CD4-positive, alpha-beta T cell (primary cell): ENCODE measurements around the gene SLC12A5. TPM values are rescaled to one million over a fixed set of nuclear protein-coding genes. Genes with fewer than 3 reads are reported as not detected.

ENCODE experiments used
- ATAC-seq: fragments of 200-7000 bp; cut with Tn5 transposase; one replicate; pipeline ENCODE4 v1.10.0; 2022; ENCODE audit warnings: mild to moderate bottlenecking; ENCODE audit not compliant: poor library complexity
- CTCF ChIA-PET: fragments of 350-600 bp; sonication (Branson Sonifier 250); formaldehyde crosslinking; loops from one replicate; lab custom pipeline; 2021; ENCODE audit warnings: antibody characterized with exemption, inconsistent platforms; lab: Charles Lee
- POLR2A ChIA-PET: fragments of 350-600 bp; sonication (Branson Sonifier 250); formaldehyde crosslinking; loops from one replicate; lab custom pipeline; 2021; ENCODE audit warnings: antibody characterized with exemption, inconsistent platforms; lab: Charles Lee
- DNase-seq, 14 experiments: peaks; one replicate each; pipeline ENCODE4 v3.0.0-alpha.2; 2013 to 2020; ENCODE audit warnings: mixed read lengths in 2 of 14
- H3K27ac ChIP-seq, 2 donors: one replicate each; pipeline versions ENCODE4 v1.5.1 to v1.7.0; 2013; ENCODE audit warnings: low read length in 2 of 2, low read depth in 1 of 2, mild to moderate bottlenecking in 1 of 2
- H3K27me3 ChIP-seq, 2 experiments: 1 replicate in 1 of 2; 2 replicates in 1 of 2; pipeline versions ENCODE4 v1.6.1 to v1.7.0; 2013; ENCODE audit warnings: low read length in 2 of 2, control low read depth in 1 of 2, mild to moderate bottlenecking in 1 of 2, moderate library complexity in 1 of 2; ENCODE audit not compliant: insufficient read depth in 2 of 2, control insufficient read depth in 1 of 2
- H3K36me3 ChIP-seq: one replicate; pipeline ENCODE4 v1.6.1; 2013; ENCODE audit warnings: low read length, control low read depth; ENCODE audit not compliant: insufficient read depth
- H3K4me1 ChIP-seq: one replicate; pipeline ENCODE4 v1.6.1; 2013; ENCODE audit warnings: low read length, control low read depth; ENCODE audit not compliant: insufficient read depth
- H3K4me3 ChIP-seq: one replicate; pipeline ENCODE4 v1.5.1; 2013; ENCODE audit warnings: mild to moderate bottlenecking, low read length, moderate library complexity
- H3K9me3 ChIP-seq, 2 experiments: 1 replicate in 1 of 2; 2 replicates in 1 of 2; pipeline versions ENCODE4 v1.6.1 to v1.7.0; 2013; ENCODE audit warnings: low read length in 2 of 2, mild to moderate bottlenecking in 2 of 2, control low read depth in 1 of 2, moderate library complexity in 1 of 2; ENCODE audit not compliant: control insufficient read depth in 1 of 2, insufficient read depth in 1 of 2
- H3K27ac Mint-ChIP-seq: one replicate; pipeline ENCODE4 v1.8.0; 2020; ENCODE audit warnings: mixed read lengths
- H3K27me3 Mint-ChIP-seq: one replicate; pipeline ENCODE4 v1.8.0; 2021; ENCODE audit warnings: mixed read lengths
- H3K36me3 Mint-ChIP-seq: one replicate; pipeline ENCODE4 v1.8.0; 2021; ENCODE audit warnings: low read depth, mixed read lengths
- H3K4me1 Mint-ChIP-seq: one replicate; pipeline ENCODE4 v1.8.0; 2021; ENCODE audit warnings: low read depth, mixed read lengths
- H3K4me3 Mint-ChIP-seq: one replicate; pipeline ENCODE4 v1.8.0; 2020; ENCODE audit warnings: mild to moderate bottlenecking, mixed read lengths
- H3K9me3 Mint-ChIP-seq: one replicate; pipeline ENCODE4 v1.8.0; 2020; ENCODE audit warnings: mixed read lengths
- CTCF ChIP-seq: fragments of 200-600 bp; IDR thresholded peaks from one replicate; pipeline ENCODE4 v1.8.0; 2022; ENCODE audit warnings: antibody characterized with exemption, mild to moderate bottlenecking
- intact Hi-C, 2 experiments: fragments of 100-400 bp; cut with DNase I in 1 of 2; cut with micrococcal nuclease in 1 of 2; formaldehyde crosslinking; loops; one replicate each; pipeline versions ENCODE4 v1.15.1 to v1.9.0; 2023 to 2025; cut with DNase I, micrococcal nuclease
- total RNA-seq, 174 experiments: library from RNA in 2 of 174; stranded (reverse) in 2 of 174; gene quantifications; one replicate each; pipeline ENCODE4 v1.2.3 and lab custom pipeline; 2021 to 2026

SLC12A5 gene
- total RNA-seq, 2 experiments from 2014 or later, result 1.3 to 2.4 TPM

- Mint-ChIP-seq H3K4me3 (no peak overlapping the region), H3K9me3 (no peaks in the 10 kb centered on the region), H3K36me3 (peaks cover 41% of the 10 kb centered on the region), H3K4me1 (peaks cover 62% of the 10 kb centered on the region), H3K27ac (no peak overlapping the region), H3K27me3 (no peaks in the 10 kb centered on the region)
- ChIA-PET POLR2A (no interaction called here), CTCF (no interaction called here)
- no peak overlapping the region for H3K27ac ChIP-seq
- H3K4me1 ChIP-seq, result peaks cover 11% of the 10 kb centered on the region
- no peak overlapping the region for H3K4me3 ChIP-seq
- H3K9me3 ChIP-seq, result no peaks in the 10 kb centered on the region
- no peak for DNase-seq
- intact Hi-C loops, result no loop called here
- H3K36me3 ChIP-seq, result peaks cover 30% of the 10 kb centered on the region
- ATAC-seq, result no peak
- H3K27me3 ChIP-seq, result no peaks in the 10 kb centered on the region
- TF ChIP-seq CTCF, result no peak
Observed at GRCh38 chr20:46081074-46081473, 52.1 kb downstream of the SLC12A5 start.

- H3K36me3 ChIP-seq, result peaks cover 20% of the 10 kb centered on the region
- intact Hi-C loops, result no loop called here
- Mint-ChIP-seq H3K9me3 (no peaks in the 10 kb centered on the region), H3K27me3 (no peaks in the 10 kb centered on the region), H3K4me3 (no peak overlapping the region), H3K27ac (no peak overlapping the region), H3K4me1 (peaks cover 83% of the 10 kb centered on the region), H3K36me3 (peaks cover 38% of the 10 kb centered on the region)
- no peak for TF ChIP-seq CTCF
- no peak overlapping the region for H3K27ac ChIP-seq
- ChIA-PET CTCF (no interaction called here), POLR2A (no interaction called here)
- ATAC-seq (no peak), DNase-seq (no peak)
- no peaks in the 10 kb centered on the region for H3K27me3 ChIP-seq
- peaks cover 15% of the 10 kb centered on the region for H3K4me1 ChIP-seq
- no peaks in the 10 kb centered on the region for H3K9me3 ChIP-seq
- no peak overlapping the region for H3K4me3 ChIP-seq
Observed at GRCh38 chr20:46083101-46083500, 54.1 kb downstream of the SLC12A5 start.

GRCh38 chr20:46083531-46084061 lies 54.6 kb downstream of the SLC12A5 start:
- ChIA-PET CTCF (no interaction called here), POLR2A (no interaction called here)
- no peak for DNase-seq
- H3K4me1 ChIP-seq, result peaks cover 20% of the 10 kb centered on the region
- Mint-ChIP-seq H3K9me3 (no peaks in the 10 kb centered on the region), H3K27ac (no peak overlapping the region), H3K4me3 (no peak overlapping the region), H3K36me3 (peaks cover 38% of the 10 kb centered on the region), H3K27me3 (no peaks in the 10 kb centered on the region), H3K4me1 (peaks cover 88% of the 10 kb centered on the region)
- no peak overlapping the region for H3K4me3 ChIP-seq
- no peaks in the 10 kb centered on the region for H3K27me3 ChIP-seq
- TF ChIP-seq CTCF, result no peak
- no peak for ATAC-seq
- peaks cover 15% of the 10 kb centered on the region for H3K36me3 ChIP-seq
- H3K27ac ChIP-seq, result no peak overlapping the region
- intact Hi-C loops, result no loop called here
- no peaks in the 10 kb centered on the region for H3K9me3 ChIP-seq
